Neural cell (in vitro differentiated cells): Measurements from ENCODE around the gene EPHA8. TPM values are rescaled to one million over a fixed set of nuclear protein-coding genes. Genes with fewer than 3 reads are reported as not detected.

Experiments
- H2AFZ ChIP-seq: fragments of 200-600, 300-800 bp; sonication (generic), shearing (Covaris generic); 2 replicates; pipeline ENCODE4 v1.6.0; 2014; ENCODE audit warnings: low read depth, mild to moderate bottlenecking, antibody characterized with exemption, low read length, moderate library complexity
- H3F3A ChIP-seq: fragments of 200-600 bp; shearing (Covaris generic); 2 replicates; pipeline ENCODE4 v1.6.1; 2016; ENCODE audit warnings: mild to moderate bottlenecking, moderate library complexity, mixed read lengths, antibody characterized with exemption, low read length; ENCODE audit not compliant: insufficient read depth, poor library complexity, severe bottlenecking
- H3K27ac ChIP-seq: fragments of 200-600, 300-800 bp; sonication (generic), shearing (Covaris generic); 2 replicates; pipeline ENCODE4 v1.5.1; 2014; ENCODE audit warnings: mild to moderate bottlenecking, low read length, moderate library complexity
- H3K27me3 ChIP-seq: fragments of 300-800, 200-600 bp; sonication (generic), shearing (Covaris generic); 2 replicates; pipeline ENCODE4 v1.6.0; 2014; ENCODE audit warnings: mild to moderate bottlenecking, low read depth, low read length, moderate library complexity; ENCODE audit not compliant: insufficient read depth
- H3K36me3 ChIP-seq: fragments of 300-800, 200-600 bp; sonication (generic), shearing (Covaris generic); 2 replicates; pipeline ENCODE4 v1.5.1; 2014; ENCODE audit warnings: mild to moderate bottlenecking, antibody characterized with exemption, low read length, moderate library complexity; ENCODE audit not compliant: insufficient read depth
- H3K4me2 ChIP-seq: fragments of 300-800, 200-600 bp; sonication (generic), shearing (Covaris generic); 2 replicates; pipeline ENCODE4 v1.6.0; 2014; ENCODE audit warnings: mild to moderate bottlenecking, low read length
- H3K4me3 ChIP-seq: fragments of 300-800, 200-600 bp; sonication (generic), shearing (Covaris generic); 2 replicates; pipeline ENCODE4 v1.5.1; 2014; ENCODE audit warnings: mild to moderate bottlenecking, low read length, moderate library complexity
- H3K79me2 ChIP-seq: fragments of 200-600 bp; shearing (Covaris generic); replicated peaks from 2 replicates; pipeline ENCODE4 v1.6.0; 2014; ENCODE audit warnings: mild to moderate bottlenecking, low read length, moderate library complexity; ENCODE audit not compliant: insufficient read depth
- H3K9ac ChIP-seq: fragments of 300-800, 200-600 bp; sonication (generic), shearing (Covaris generic); 2 replicates; pipeline ENCODE4 v1.6.1; 2016; ENCODE audit warnings: mild to moderate bottlenecking, low read length, mixed read lengths
- H3K9me2 ChIP-seq: fragments of 200-600 bp; shearing (Covaris generic); 2 replicates; pipeline ENCODE4 v1.6.1; 2016; ENCODE audit warnings: mild to moderate bottlenecking, low read length, mixed read lengths; ENCODE audit not compliant: insufficient read depth
- H3K9me3 ChIP-seq: fragments of 200-600, 300-800 bp; sonication (generic), shearing (Covaris generic); 2 replicates; pipeline ENCODE4 v1.6.1; 2016; ENCODE audit warnings: mild to moderate bottlenecking, mixed run types, low read length, moderate library complexity, mixed read lengths
- H4K20me1 ChIP-seq: fragments of 200-600 bp; shearing (Covaris generic); 2 replicates; pipeline ENCODE4 v1.6.1; 2016; ENCODE audit warnings: mild to moderate bottlenecking, mixed run types; ENCODE audit not compliant: insufficient read depth
- CTCF ChIP-seq: fragments of 450-650 bp; IDR thresholded peaks from 2 replicates; pipeline ENCODE4 v1.5.1; 2014; ENCODE audit warnings: antibody characterized with exemption, mild to moderate bottlenecking, moderate library complexity; ENCODE audit not compliant: poor library complexity, severe bottlenecking
- EP300 ChIP-seq: fragments of 450-650 bp; conservative IDR thresholded peaks from 2 replicates; pipeline ENCODE4 v1.6.1; 2014; ENCODE audit warnings: antibody characterized with exemption, mild to moderate bottlenecking, moderate library complexity; ENCODE audit not compliant: poor library complexity, severe bottlenecking
- EZH2 ChIP-seq: fragments of 200-600, 300-800 bp; shearing (Covaris generic), sonication (generic); IDR thresholded peaks from 2 replicates; pipeline ENCODE4 v1.6.1; 2014; ENCODE audit warnings: antibody characterized with exemption, low read length, borderline replicate concordance, mild to moderate bottlenecking; ENCODE audit not compliant: insufficient read depth, poor library complexity, severe bottlenecking
- MXI1 ChIP-seq: fragments of 450-650 bp; conservative IDR thresholded peaks from 2 replicates; pipeline ENCODE4 v1.6.1; 2014; ENCODE audit warnings: antibody characterized with exemption, mild to moderate bottlenecking; ENCODE audit not compliant: poor library complexity, severe bottlenecking
- RAD21 ChIP-seq: fragments of 450-650 bp; conservative IDR thresholded peaks from 2 replicates; pipeline ENCODE4 v1.6.1; 2014; ENCODE audit warnings: antibody characterized with exemption, mild to moderate bottlenecking, moderate library complexity
- REST ChIP-seq: IDR thresholded peaks from 2 replicates; pipeline ENCODE4 v1.6.1; 2012; ENCODE audit warnings: borderline replicate concordance
- SMC3 ChIP-seq: fragments of 450-650 bp; conservative IDR thresholded peaks from 2 replicates; pipeline ENCODE4 v1.6.1; 2014; ENCODE audit warnings: antibody characterized with exemption, mild to moderate bottlenecking, moderate library complexity; ENCODE audit not compliant: poor library complexity
- TAF1 ChIP-seq: IDR thresholded peaks from 2 replicates; pipeline ENCODE4 v1.6.1; 2012; ENCODE audit warnings: low read depth
- polyA plus RNA-seq: library from polyadenylated mRNA; depleted of rRNA; stranded (reverse); fragments of >200 nt; gene quantifications from 2 replicates; pipeline ENCODE4 v1.2.3, GENCODE V29; 2014

EPHA8 gene
- polyA plus RNA-seq, 1 donor from 2014 or later: 4.7 TPM

- H3K27me3 ChIP-seq: no peaks in the 10 kb centered on the region
- no peaks in the 10 kb centered on the region for H3K79me2 ChIP-seq
- no peak overlapping the region for H2AFZ ChIP-seq
- TF ChIP-seq EZH2 (no peak), CTCF (no peak), SMC3 (no peak), MXI1 (no peak), TAF1 (no peak), EP300 (no peak), REST (no peak)
- H3K9me3 ChIP-seq: no peaks in the 10 kb centered on the region
- no peaks in the 10 kb centered on the region for H3F3A ChIP-seq
- H3K27ac ChIP-seq: no peak overlapping the region
- H3K4me3 ChIP-seq: no peak overlapping the region
- H4K20me1 ChIP-seq: no peaks in the 10 kb centered on the region
- H3K9me2 ChIP-seq: no peaks in the 10 kb centered on the region
- no peak overlapping the region for H3K4me2 ChIP-seq
- H3K36me3 ChIP-seq: no peaks in the 10 kb centered on the region
- H3K9ac ChIP-seq: no peak overlapping the region
These were observed 29.9 kb upstream of the EPHA8 start for GRCh38 chr1:22533244-22533895.

- H3K9me2 ChIP-seq: no peaks in the 10 kb centered on the region
- H3K4me2 ChIP-seq: no peak overlapping the region
- no peak overlapping the region for H3K9ac ChIP-seq
- no peaks in the 10 kb centered on the region for H4K20me1 ChIP-seq
- TF ChIP-seq RAD21 (no peak), CTCF (no peak)
- no peaks in the 10 kb centered on the region for H3K9me3 ChIP-seq
- no peak overlapping the region for H3K27ac ChIP-seq
- no peaks in the 10 kb centered on the region for H3K79me2 ChIP-seq
- no peak overlapping the region for H2AFZ ChIP-seq
- no peak overlapping the region for H3K4me3 ChIP-seq
- H3K36me3 ChIP-seq: no peaks in the 10 kb centered on the region
- no peaks in the 10 kb centered on the region for H3F3A ChIP-seq
- H3K27me3 ChIP-seq: no peaks in the 10 kb centered on the region
These were observed 28.3 kb upstream of the EPHA8 start for GRCh38 chr1:22534951-22535350.
